ENCODE data around the gene RPS19BP1. TPM values are rescaled to one million over a fixed set of nuclear protein-coding genes. Genes with fewer than 3 reads are reported as not detected.

Gene RPS19BP1
- total and polyA plus RNA-seq, 4 donors, result 30.5 to 96.6 (median 88.3) TPM

- no peak for DNase-seq (ENCODE audit: low read depth in 4 of 6, low spot score in 6 of 6)
- Histone ChIP-seq H3K4me3 (ENCODE audit: low read depth, low read length) (no peak overlapping the region), H3K9me3 (ENCODE audit: control insufficient read depth, insufficient read depth, low read length) (no peaks in the 10 kb centered on the region), H3K4me1 (ENCODE audit: control insufficient read depth, insufficient read depth, low read length) (peaks cover 14% of the 10 kb centered on the region), H3K27ac (ENCODE audit: low read depth, low read length) (no peak overlapping the region), H3K36me3 (ENCODE audit: control insufficient read depth, insufficient read depth, low read length) (peaks cover 61% of the 10 kb centered on the region), H3K27me3 (ENCODE audit: control insufficient read depth, insufficient read depth, low read length) (no peaks in the 10 kb centered on the region)
- 97% methylated on average over 70 of the region's 70 CpGs for WGBS (ENCODE audit: insufficient coverage)
Measured at GRCh38 chr22:39487826-39488520, 44.6 kb downstream of the RPS19BP1 start.

DNA sequence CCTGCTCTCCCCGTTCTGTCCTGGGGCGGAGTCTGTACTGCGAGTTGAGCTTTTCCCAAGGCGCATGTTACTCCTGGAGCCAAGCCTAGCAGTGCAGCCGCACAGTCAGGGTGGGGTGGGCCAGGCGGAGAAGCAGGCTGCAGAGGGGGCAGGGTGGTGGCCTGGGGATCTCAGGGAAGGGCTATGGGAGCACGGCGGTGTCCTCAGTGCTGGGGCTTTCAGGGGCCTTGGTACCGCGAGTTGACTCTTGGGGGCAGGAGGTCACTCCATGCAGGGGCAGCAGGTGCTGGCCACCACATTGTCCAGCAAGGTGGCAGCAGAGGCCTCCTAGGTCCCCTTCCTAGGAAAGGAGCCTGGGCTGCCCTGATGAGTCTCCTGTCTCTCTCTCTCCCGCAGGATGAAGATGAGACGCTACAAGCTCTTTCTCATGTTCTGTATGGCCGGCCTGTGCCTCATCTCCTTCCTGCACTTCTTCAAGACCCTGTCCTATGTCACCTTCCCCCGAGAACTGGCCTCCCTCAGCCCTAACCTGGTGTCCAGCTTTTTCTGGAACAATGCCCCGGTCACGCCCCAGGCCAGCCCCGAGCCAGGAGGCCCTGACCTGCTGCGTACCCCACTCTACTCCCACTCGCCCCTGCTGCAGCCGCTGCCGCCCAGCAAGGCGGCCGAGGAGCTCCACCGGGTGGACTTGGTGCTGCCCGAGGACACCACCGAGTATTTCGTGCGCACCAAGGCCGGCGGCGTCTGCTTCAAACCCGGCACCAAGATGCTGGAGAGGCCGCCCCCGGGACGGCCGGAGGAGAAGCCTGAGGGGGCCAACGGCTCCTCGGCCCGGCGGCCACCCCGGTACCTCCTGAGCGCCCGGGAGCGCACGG is 45.4 kb downstream of the RPS19BP1 start:
- no peaks in the 10 kb centered on the region for H3K9me3 ChIP-seq (ENCODE audit: control insufficient read depth, insufficient read depth, low read length)
- no peaks in the 10 kb centered on the region for H3K27me3 ChIP-seq (ENCODE audit: control insufficient read depth, insufficient read depth, low read length)
- DNase-seq (ENCODE audit: low read depth in 4 of 6, low spot score in 6 of 6), result no peak
- peaks cover 57% of the 10 kb centered on the region for H3K36me3 ChIP-seq (ENCODE audit: control insufficient read depth, insufficient read depth, low read length)
- peaks cover 14% of the 10 kb centered on the region for H3K4me1 ChIP-seq (ENCODE audit: control insufficient read depth, insufficient read depth, low read length)
- H3K4me3 ChIP-seq (ENCODE audit: low read depth, low read length), result no peak overlapping the region
- WGBS (ENCODE audit: insufficient coverage), result 91% methylated on average over 45 of the region's 45 CpGs
- H3K27ac ChIP-seq (ENCODE audit: low read depth, low read length), result no peak overlapping the region

DNA sequence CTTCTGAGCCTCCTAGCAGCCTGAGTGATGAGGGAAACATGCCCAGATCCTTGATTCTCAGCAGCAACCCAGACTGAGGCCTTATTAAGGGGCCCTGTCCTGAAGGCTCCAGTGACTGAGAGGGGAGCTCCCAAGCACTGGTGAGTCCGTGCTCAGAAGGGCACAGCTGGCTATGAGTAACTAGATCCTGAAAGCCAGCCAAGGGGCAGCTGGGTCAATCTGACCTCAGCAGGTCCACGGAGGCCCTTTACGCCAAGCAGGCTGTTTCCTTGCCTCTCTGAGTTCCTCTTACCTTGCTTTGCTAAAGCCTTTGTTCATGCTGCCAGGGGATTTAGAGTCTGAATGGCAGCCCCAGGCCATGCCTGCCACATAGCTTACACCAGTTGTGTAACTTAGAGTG is 49.8 kb downstream of the RPS19BP1 start:
- no peak overlapping the region for H3K4me3 ChIP-seq (ENCODE audit: low read depth, low read length)
- 88% methylated on average over 3 of the region's 3 CpGs for WGBS (ENCODE audit: insufficient coverage)
- H3K9me3 ChIP-seq (ENCODE audit: control insufficient read depth, insufficient read depth, low read length), result no peaks in the 10 kb centered on the region
- H3K27ac ChIP-seq (ENCODE audit: low read depth, low read length), result no peak overlapping the region
- H3K36me3 ChIP-seq (ENCODE audit: control insufficient read depth, insufficient read depth, low read length), result peaks cover 48% of the 10 kb centered on the region
- H3K27me3 ChIP-seq (ENCODE audit: control insufficient read depth, insufficient read depth, low read length), result no peaks in the 10 kb centered on the region
- peaks cover 32% of the 10 kb centered on the region for H3K4me1 ChIP-seq (ENCODE audit: control insufficient read depth, insufficient read depth, low read length)
- DNase-seq (ENCODE audit: low read depth in 4 of 6, low spot score in 6 of 6), result no peak

DNA sequence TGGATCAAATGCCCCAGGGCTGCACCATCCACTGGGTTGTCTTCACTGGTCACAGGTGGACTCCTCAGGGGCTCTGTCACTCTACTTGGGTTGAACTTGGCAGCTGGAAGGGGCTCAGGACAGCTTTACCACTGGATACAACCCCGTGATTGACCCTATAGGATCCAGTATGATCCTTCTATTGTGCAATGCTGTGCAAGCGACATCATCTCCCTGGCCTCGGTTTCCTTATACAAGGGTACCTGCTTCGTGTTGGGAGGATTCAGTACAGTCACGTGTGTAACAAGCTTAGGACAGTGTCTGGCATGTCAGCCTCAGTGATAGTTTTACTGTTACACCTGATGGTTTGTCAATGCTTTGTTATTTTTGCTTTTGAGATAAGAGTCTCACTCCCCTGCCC is 51.0 kb downstream of the RPS19BP1 start:
- Histone ChIP-seq H3K27me3 (ENCODE audit: control insufficient read depth, insufficient read depth, low read length) (no peaks in the 10 kb centered on the region), H3K4me1 (ENCODE audit: control insufficient read depth, insufficient read depth, low read length) (peaks cover 35% of the 10 kb centered on the region), H3K4me3 (ENCODE audit: low read depth, low read length) (no peak overlapping the region), H3K9me3 (ENCODE audit: control insufficient read depth, insufficient read depth, low read length) (no peaks in the 10 kb centered on the region), H3K36me3 (ENCODE audit: control insufficient read depth, insufficient read depth, low read length) (peaks cover 47% of the 10 kb centered on the region), H3K27ac (ENCODE audit: low read depth, low read length) (no peak overlapping the region)
- no peak for DNase-seq (ENCODE audit: low read depth in 4 of 6, low spot score in 6 of 6)
- 87% methylated on average over 5 of the region's 5 CpGs for whole genome bisulfite sequencing (ENCODE audit: insufficient coverage)

DNA sequence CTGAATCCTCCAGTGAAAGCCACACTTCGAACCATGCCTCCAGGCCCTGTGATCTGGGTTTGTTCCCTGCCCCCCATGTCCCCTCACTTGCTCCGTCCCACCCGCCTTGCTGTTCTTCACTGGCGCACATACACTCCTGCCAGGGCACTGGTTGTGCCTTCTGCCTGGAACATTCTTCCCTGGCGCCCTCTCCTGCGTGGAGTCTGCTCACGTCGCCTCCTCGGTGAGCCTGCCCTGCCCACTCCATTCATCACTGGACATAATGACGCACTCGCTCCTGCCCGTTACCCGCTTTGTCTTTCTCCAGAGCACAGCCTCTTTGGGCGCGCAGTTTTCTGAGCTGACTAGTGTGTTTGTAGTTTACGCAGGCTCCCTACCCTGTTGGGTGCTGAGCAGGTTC is 51.5 kb downstream of the RPS19BP1 start:
- Histone ChIP-seq H3K36me3 (ENCODE audit: control insufficient read depth, insufficient read depth, low read length) (peaks cover 44% of the 10 kb centered on the region), H3K4me1 (ENCODE audit: control insufficient read depth, insufficient read depth, low read length) (peaks cover 37% of the 10 kb centered on the region), H3K27me3 (ENCODE audit: control insufficient read depth, insufficient read depth, low read length) (no peaks in the 10 kb centered on the region), H3K9me3 (ENCODE audit: control insufficient read depth, insufficient read depth, low read length) (no peaks in the 10 kb centered on the region), H3K4me3 (ENCODE audit: low read depth, low read length) (no peak overlapping the region), H3K27ac (ENCODE audit: low read depth, low read length) (no peak overlapping the region)
- WGBS (ENCODE audit: insufficient coverage), result 48% methylated on average over 12 of the region's 16 CpGs
- peak in 1 of 6 donors; percentile 69 for DNase-seq (ENCODE audit: low read depth in 4 of 6, low spot score in 6 of 6)

DNA sequence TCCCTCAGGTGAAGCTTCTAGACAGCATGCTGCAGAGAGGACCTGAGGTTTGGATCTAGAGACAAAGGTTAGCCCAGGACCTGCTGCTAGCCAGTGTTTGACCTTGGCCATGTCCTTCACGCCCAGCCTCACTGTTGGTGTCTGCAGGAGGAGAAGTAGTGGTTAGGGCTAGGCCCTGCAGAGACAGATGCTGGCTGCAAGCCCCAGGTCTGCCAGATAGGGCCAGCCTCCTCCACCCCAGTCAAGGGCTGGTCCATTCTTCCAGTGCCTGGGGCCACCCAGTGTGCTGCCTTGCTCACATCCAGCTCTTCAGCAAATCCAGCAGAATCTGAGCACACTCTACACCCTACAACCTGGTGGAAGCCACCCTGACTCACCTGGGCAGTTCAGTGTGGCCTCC is 52.0 kb downstream of the RPS19BP1 start:
- Histone ChIP-seq H3K27me3 (ENCODE audit: control insufficient read depth, insufficient read depth, low read length) (no peaks in the 10 kb centered on the region), H3K4me3 (ENCODE audit: low read depth, low read length) (no peak overlapping the region), H3K27ac (ENCODE audit: low read depth, low read length) (no peak overlapping the region), H3K9me3 (ENCODE audit: control insufficient read depth, insufficient read depth, low read length) (no peaks in the 10 kb centered on the region), H3K4me1 (ENCODE audit: control insufficient read depth, insufficient read depth, low read length) (peaks cover 42% of the 10 kb centered on the region), H3K36me3 (ENCODE audit: control insufficient read depth, insufficient read depth, low read length) (peaks cover 44% of the 10 kb centered on the region)
- WGBS (ENCODE audit: insufficient coverage), result no CpG with 5 or more reads among the region's 1 CpG
- no peak for DNase-seq (ENCODE audit: low read depth in 4 of 6, low spot score in 6 of 6)

DNA sequence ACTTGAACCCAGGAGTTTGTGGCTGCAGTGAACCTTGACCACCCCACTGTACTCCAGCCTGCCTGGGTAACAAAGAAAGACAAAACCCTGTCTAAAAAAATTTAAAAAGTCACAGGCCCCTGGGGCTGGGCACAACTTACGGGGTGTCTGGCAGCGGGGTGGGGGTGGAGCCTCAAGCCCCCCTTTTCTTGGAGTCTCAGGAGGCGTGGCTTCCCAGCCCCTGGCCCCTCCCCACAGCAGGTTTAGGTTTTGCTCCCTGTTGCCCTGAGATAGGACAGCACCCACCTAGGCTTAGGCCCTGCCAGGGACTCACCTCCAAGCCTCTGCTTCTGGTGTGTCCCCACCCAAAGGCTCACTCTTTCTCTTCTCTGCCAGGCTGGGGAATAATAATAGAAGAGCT is 53.3 kb downstream of the RPS19BP1 start:
- Histone ChIP-seq H3K36me3 (ENCODE audit: control insufficient read depth, insufficient read depth, low read length) (peaks cover 48% of the 10 kb centered on the region), H3K27ac (ENCODE audit: low read depth, low read length) (no peak overlapping the region), H3K27me3 (ENCODE audit: control insufficient read depth, insufficient read depth, low read length) (no peaks in the 10 kb centered on the region), H3K4me3 (ENCODE audit: low read depth, low read length) (no peak overlapping the region), H3K9me3 (ENCODE audit: control insufficient read depth, insufficient read depth, low read length) (no peaks in the 10 kb centered on the region), H3K4me1 (ENCODE audit: control insufficient read depth, insufficient read depth, low read length) (peaks cover 55% of the 10 kb centered on the region)
- WGBS (ENCODE audit: insufficient coverage), result 78% methylated on average over 3 of the region's 3 CpGs
- DNase-seq (ENCODE audit: low read depth in 4 of 6, low spot score in 6 of 6), result no peak

Other genes starting within 250 kb of the RPS19BP1 start
- 1,000 to 10,000 TPM; 1,197 to 1,581 TPM for gene RPL3, start 213.1 kb downstream of the RPS19BP1 start, total RNA-seq
- gene RPL3, start 213.1 kb downstream of the RPS19BP1 start, polyA plus RNA-seq (ENCODE audit: insufficient read length in 2 of 2), result 1,000 to 10,000 TPM; 1,671 to 1,853 TPM
- gene SYNGR1, start 182.8 kb downstream of the RPS19BP1 start, total RNA-seq, result 10 to 100 TPM; 43.8 to 63.8 TPM
- gene SYNGR1, start 182.8 kb downstream of the RPS19BP1 start, polyA plus RNA-seq (ENCODE audit: insufficient read length in 2 of 2), result 10 to 100 TPM; 78.1 to 99.1 TPM
- gene TAB1, start 133.0 kb downstream of the RPS19BP1 start, total RNA-seq, result 10 to 100 TPM; 14.6 to 21.4 TPM
- gene TAB1, start 133.0 kb downstream of the RPS19BP1 start, polyA plus RNA-seq (ENCODE audit: insufficient read length in 2 of 2), result 10 to 100 TPM; 35.7 to 44.1 TPM
- 10 to 100 TPM; 19.9 to 30.0 TPM for gene MGAT3, start 75.7 kb downstream of the RPS19BP1 start, total RNA-seq
- 10 to 100 TPM; 71.7 to 79.7 TPM for gene MGAT3, start 75.7 kb downstream of the RPS19BP1 start, polyA plus RNA-seq (ENCODE audit: insufficient read length in 2 of 2)
- 10 to 100 TPM; 18.1 to 21.4 TPM for gene MIEF1, start 30.5 kb downstream of the RPS19BP1 start, total RNA-seq
- 10 to 100 TPM; 34.7 to 35.3 TPM for gene MIEF1, start 30.5 kb downstream of the RPS19BP1 start, polyA plus RNA-seq (ENCODE audit: insufficient read length in 2 of 2)
- gene ATF4, start 12.2 kb downstream of the RPS19BP1 start, total RNA-seq, result 100 to 1,000 TPM in 1 of 2 donors, 10 to 100 TPM in 1; 72.8 to 250 TPM
- 100 to 1,000 TPM; 256 to 268 TPM for gene ATF4, start 12.2 kb downstream of the RPS19BP1 start, polyA plus RNA-seq (ENCODE audit: insufficient read length in 2 of 2)
- gene CACNA1I, start 38.0 kb upstream of the RPS19BP1 start, total RNA-seq, result 1 to 10 TPM; 1.2 to 4.5 TPM
- 1 to 10 TPM; 6.8 to 8.5 TPM for gene CACNA1I, start 38.0 kb upstream of the RPS19BP1 start, polyA plus RNA-seq (ENCODE audit: insufficient read length in 2 of 2)